Psoas muscle (tissue), 8 donors: ENCODE measurements around the gene BRD7. TPM values are rescaled to one million over a fixed set of nuclear protein-coding genes. Genes with fewer than 3 reads are reported as not detected.

Source experiments
- ATAC-seq, 4 donors: fragments of 200-7000 bp; cut with Tn5 transposase; one replicate each; pipeline ENCODE4 v1.9.1; 2020; ENCODE audit warnings: moderate library complexity in 3 of 4, mild to moderate bottlenecking in 2 of 4
- DNase-seq, 2 donors: peaks; one replicate each; pipeline ENCODE4 v3.0.0-alpha.2; 2020
- H3K27ac ChIP-seq: fragments of 200-600 bp; one replicate; pipeline ENCODE4 v1.8.0; 2022
- H3K27me3 ChIP-seq, 3 donors: fragments of 200-600 bp in 1 of 3; one replicate each; pipeline versions ENCODE4 v1.6.1 to v1.8.0; 2013 to 2022; ENCODE audit warnings: low read length in 2 of 3, mild to moderate bottlenecking in 2 of 3, moderate library complexity in 1 of 3; ENCODE audit not compliant: insufficient read depth in 3 of 3
- H3K36me3 ChIP-seq, 2 donors: fragments of 200-600 bp in 1 of 2; one replicate each; pipeline versions ENCODE4 v1.6.1 to v1.8.0; 2013 to 2022; ENCODE audit warnings: low read depth in 1 of 2, mild to moderate bottlenecking in 1 of 2, moderate library complexity in 1 of 2; ENCODE audit not compliant: insufficient read depth in 1 of 2
- H3K4me1 ChIP-seq: fragments of 200-600 bp; one replicate; pipeline ENCODE4 v1.8.0; 2022
- H3K4me3 ChIP-seq: fragments of 200-600 bp; one replicate; pipeline ENCODE4 v1.8.0; 2022; ENCODE audit warnings: mild to moderate bottlenecking
- H3K9me3 ChIP-seq: fragments of 200-600 bp; one replicate; pipeline ENCODE4 v1.8.0; 2022
- CTCF ChIP-seq: fragments of 200-600 bp; IDR thresholded peaks from one replicate; pipeline ENCODE4 v1.8.0; 2022; ENCODE audit warnings: antibody characterized with exemption
- WGBS, 3 donors: extraction: QIAGEN DNeasy Blood & Tissue Kit; methylation state at CpG; one replicate each; pipeline versions ENCODE4 v1.1.6 to v1.1.7; 2013; 5-methylcytosine and 5-hydroxymethylcytosine counted together
- intact Hi-C, 2 donors: fragments of 100-400 bp; cut with DNase I; formaldehyde crosslinking; loops; one replicate each; pipeline versions ENCODE4 v1.11.0 to v1.14.2; 2022
- polyA plus RNA-seq, 3 donors: library from polyadenylated mRNA; stranded (reverse); fragments of 200-250 nt; gene quantifications; one replicate each; pipeline ENCODE4 v1.2.3, GENCODE V29; 2013
- total RNA-seq, 4 donors: library from RNA; stranded (reverse); fragmentation: NEBNext Ultra II Directional in 2 of 4; extraction: Animal tissue kit (Norgen Biotek cat#: 25700) in 2 of 4; gene quantifications; one replicate each; pipeline versions ENCODE4 v1.2.1 to v1.2.4, GENCODE V29; 2021 to 2023
- donor health status: healthy with polysubstance abuse.
- donor health status: DM: no; HTN: no; CAD: no; lungs with moderate emphysema.
- donor health status: Bipolar disorder and iron deficiency.
- donor health status: healthy.
- donor health status: DM: yes; HTN: yes; CAD: no.
- donor health status: DM: no; HTN: no; CAD: no.
- donor health status: DM: no; HTN: no; CAD: no.
- donor health status: DM: yes; HTN: yes; CAD: no.

The BRD7 gene
- total and polyA plus RNA-seq, 7 donors, result 32.4 to 77.1 (median 49.1) TPM

GRCh38 chr16:50360779-50361178 lies 8.0 kb downstream of the BRD7 start:
- TF ChIP-seq CTCF, result no peak
- Histone ChIP-seq H3K9me3 (no peaks in the 10 kb centered on the region), H3K4me1 (peaks cover 25% of the 10 kb centered on the region), H3K27me3 (no peaks in the 10 kb centered on the region), H3K27ac (peak overlapping the region; percentile 72), H3K4me3 (no peak overlapping the region), H3K36me3 (peaks cover 0 to 63% of the 10 kb centered on the region in 2 donors)
- DNase-seq, result no peak
- ATAC-seq, result peak; percentile 48 to 92 (median 88)
- WGBS, 3 donors, result 23 to 29% (median 27%) methylated on average over 3 of the region's 3 CpGs
- intact Hi-C loops, result loop anchor here (5.0 to 10.0 kb wide), 4 partner anchors 143 to 384 kb away; partner anchors contain the start of genes CNEP1R1 (in 1 of the 2) and CYLD (in 1 of the 2)

- Histone ChIP-seq H3K27me3 (no peaks in the 10 kb centered on the region), H3K4me3 (no peak overlapping the region), H3K27ac (peak overlapping the region; percentile 72), H3K36me3 (peaks cover 0 to 58% of the 10 kb centered on the region in 2 donors), H3K4me1 (peaks cover 23% of the 10 kb centered on the region), H3K9me3 (no peaks in the 10 kb centered on the region)
- 33 to 53% (median 37%) methylated on average over 6 of the region's 6 CpGs for WGBS, 3 donors
- intact Hi-C loops, result loop anchor here (5.0 to 10.0 kb wide), 4 partner anchors 143 to 385 kb away; partner anchors contain the start of genes CNEP1R1 (in 1 of the 2) and CYLD (in 1 of the 2)
- DNase-seq, result no peak
- no peak for TF ChIP-seq CTCF
- ATAC-seq, result peak; percentile 58 to 83 (median 78)
Measured at GRCh38 chr16:50360033-50360778, 8.6 kb downstream of the BRD7 start.

- intact Hi-C loops, result loop anchor here (5.0 to 10.0 kb wide), 5 partner anchors 115 to 385 kb away; partner anchors contain the start of genes CNEP1R1 (in 1 of the 2) and CYLD (in 1 of the 2)
- no peak for TF ChIP-seq CTCF
- H3K27ac ChIP-seq, result peak overlapping the region; percentile 72
- H3K9me3 ChIP-seq, result no peaks in the 10 kb centered on the region
- DNase-seq (no peak), ATAC-seq (no peak)
- no peak overlapping the region for H3K4me3 ChIP-seq
- H3K27me3 ChIP-seq, result no peaks in the 10 kb centered on the region
- H3K4me1 ChIP-seq, result peaks cover 23% of the 10 kb centered on the region
- peaks cover 0 to 54% of the 10 kb centered on the region in 2 donors for H3K36me3 ChIP-seq
- WGBS, 3 donors, result 41 to 62% (median 52%) methylated on average over 1 of the region's 1 CpG
Measured at GRCh38 chr16:50359626-50360025, 9.2 kb downstream of the BRD7 start.

- H3K4me1 ChIP-seq, result peaks cover 3% of the 10 kb centered on the region
- WGBS, 3 donors, result 71 to 78% (median 77%) methylated on average over 11 of the region's 11 CpGs
- ATAC-seq, result no peak
- no peak overlapping the region for H3K4me3 ChIP-seq
- no peaks in the 10 kb centered on the region for H3K9me3 ChIP-seq
- peaks cover 3 to 66% of the 10 kb centered on the region in 2 donors for H3K36me3 ChIP-seq
- DNase-seq, result no peak
- peak; percentile 61 for TF ChIP-seq CTCF
- H3K27ac ChIP-seq, result no peak overlapping the region
- no peaks in the 10 kb centered on the region for H3K27me3 ChIP-seq
- intact Hi-C loops, result loop anchor here in 1 of 2 donors (10.0 kb wide), 1 partner anchor 110 kb away; no protein-coding TSS in a partner anchor
Measured at GRCh38 chr16:50354629-50355456, 13.9 kb downstream of the BRD7 start.
